HG02885 (cell line): ENCODE data around the gene EPS15.
"Not testable (repeated sequence)": the region's sequence is repeated elsewhere in the genome, so short reads cannot be mapped to it uniquely, and the experiment has no call there.

Experiments used
- ATAC-seq: cut with Tn5 transposase; IDR thresholded peaks from one replicate; pipeline ENCODE4 v1.9.1; 2021; ENCODE audit warnings: mild to moderate bottlenecking; ENCODE audit not compliant: unreplicated experiment, poor library complexity

Gene EPS15

GRCh38 chr1:51519048-51519864 lies at the start of gene EPS15:
Gene EPS15, minus strand, starts transcription at chr1:51519266. Its CDS starts 35 bp downstream, at chr1:51519231.
- peak; percentile 68 for ATAC-seq

- no peak for ATAC-seq
Measured at GRCh38 chr1:51568231-51568935, 49.3 kb upstream of the EPS15 start.

- ATAC-seq = no peak
Measured at GRCh38 chr1:51567653-51568052, 48.6 kb upstream of the EPS15 start.

DNA sequence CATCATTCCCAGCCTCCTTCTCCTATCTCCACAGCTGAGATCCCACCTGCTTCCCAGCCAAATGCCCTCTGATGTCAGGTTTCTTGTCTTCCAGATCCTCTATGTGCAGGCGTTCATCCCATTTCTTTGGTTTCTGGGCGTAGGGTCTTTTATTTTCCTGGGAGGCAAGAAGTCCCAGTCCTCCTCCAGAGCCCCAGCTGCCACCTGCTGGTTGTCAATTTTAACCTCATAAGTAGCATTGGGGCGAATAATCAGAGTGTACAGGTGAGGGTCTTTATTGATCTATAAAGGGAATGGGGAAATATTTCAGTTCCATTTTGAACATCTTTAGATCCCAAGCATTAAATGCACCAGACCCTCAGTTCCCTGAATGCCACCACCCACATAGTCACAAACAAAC lies 47.2 kb upstream of the EPS15 start:
- no peak for ATAC-seq

GRCh38 chr1:51565009-51565408 lies 45.9 kb upstream of the EPS15 start:
- ATAC-seq = no peak

DNA sequence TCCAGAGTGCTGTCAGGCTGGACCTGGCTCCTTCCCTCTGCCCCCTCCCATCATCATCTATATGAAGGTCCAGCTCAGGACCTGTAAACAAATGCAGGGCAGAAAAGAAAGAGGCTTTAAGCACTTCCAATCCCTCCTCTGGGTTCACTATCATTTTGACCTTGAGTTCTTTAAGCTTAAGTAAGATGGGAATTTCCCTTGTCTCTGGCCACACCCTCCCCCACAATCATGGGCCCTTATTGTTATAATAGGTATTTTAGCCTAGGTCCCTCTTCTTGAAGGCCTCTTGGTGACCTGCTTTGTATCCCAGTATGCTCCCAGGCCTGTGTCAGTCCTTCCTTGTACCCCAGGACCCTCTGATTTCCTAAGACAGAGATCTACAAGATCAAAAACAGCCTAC lies 45.1 kb upstream of the EPS15 start:
- ATAC-seq = no peak

GRCh38 chr1:51561702-51562101 lies 42.6 kb upstream of the EPS15 start:
- no peak for ATAC-seq

DNA sequence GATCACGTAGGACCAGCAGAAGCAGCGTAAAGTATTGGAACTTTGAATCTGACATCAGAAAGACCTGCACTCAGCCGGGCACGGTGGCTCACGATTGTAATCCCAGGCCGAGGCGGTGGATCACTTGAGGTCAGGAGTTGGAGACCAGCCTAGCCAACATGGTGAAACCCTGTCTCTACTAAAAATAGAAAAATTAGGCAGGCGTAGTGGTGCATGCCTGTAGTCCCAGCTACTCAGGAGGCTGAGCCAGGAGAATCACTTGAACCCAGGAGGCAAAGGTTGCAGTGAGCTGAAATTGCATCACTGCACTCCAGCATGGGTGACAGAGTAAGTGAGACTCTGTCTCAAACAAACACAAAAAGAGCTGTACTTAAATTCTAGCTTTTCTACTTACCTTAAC lies 41.8 kb upstream of the EPS15 start:
- not testable (repeated sequence) for ATAC-seq

DNA sequence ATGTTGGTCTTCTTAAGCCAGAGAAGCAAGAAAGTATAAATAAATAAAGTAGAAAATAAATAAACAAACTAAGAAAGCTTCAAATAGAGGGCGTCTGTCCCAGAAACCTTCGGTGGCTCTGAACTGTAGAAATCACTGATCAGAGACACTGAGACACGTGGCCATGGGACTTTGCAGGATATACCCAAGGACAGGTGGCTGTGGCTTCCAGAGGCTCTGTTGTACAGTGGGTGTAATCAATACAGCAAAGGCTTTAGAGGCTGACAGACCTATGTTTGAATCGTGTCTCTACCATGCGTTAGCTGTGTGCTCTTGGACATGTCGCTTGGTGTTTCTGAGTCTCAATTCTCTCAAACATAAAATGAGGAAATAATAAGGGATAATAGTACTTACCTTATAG lies 41.0 kb upstream of the EPS15 start:
- no peak for ATAC-seq

DNA sequence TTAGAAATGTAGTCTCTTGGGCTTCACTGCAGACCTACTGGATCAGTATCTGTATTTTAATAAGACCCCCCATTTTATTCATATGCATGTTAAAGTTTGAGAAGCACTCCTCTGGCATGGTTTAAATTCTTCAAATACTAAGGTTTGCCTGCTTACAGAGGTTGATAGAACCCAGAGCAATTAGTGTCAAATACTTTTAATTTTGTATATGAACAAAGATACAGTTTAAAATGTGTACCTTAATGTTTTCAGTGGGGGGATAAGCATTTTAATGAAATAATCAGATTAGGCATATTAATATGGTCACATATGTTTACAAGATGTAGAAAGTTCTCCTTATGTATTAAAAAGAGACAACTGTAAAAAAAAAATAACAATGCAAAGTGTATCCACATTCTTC lies 40.4 kb upstream of the EPS15 start:
- no peak for ATAC-seq

DNA sequence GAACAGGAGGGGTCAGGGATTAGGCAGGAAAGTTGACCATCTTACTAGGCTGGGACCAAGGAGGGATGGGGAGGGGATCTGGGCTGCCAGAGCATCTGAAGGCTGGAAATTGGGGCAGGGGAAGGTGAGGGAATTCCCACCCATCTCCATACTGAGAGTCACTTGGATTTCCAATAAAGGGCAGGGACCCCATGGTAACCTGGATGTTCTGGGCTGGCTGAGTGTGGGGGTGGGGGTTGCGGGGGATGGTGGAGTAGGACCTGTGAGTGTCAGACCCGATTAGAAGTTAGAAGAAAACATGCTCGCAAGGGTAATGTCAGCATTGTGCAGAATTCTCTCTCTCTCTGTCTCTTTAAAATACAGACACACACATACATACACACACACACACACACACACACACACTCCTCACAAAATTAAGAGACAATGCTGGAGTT lies 40.0 kb upstream of the EPS15 start:
- ATAC-seq = no peak

DNA sequence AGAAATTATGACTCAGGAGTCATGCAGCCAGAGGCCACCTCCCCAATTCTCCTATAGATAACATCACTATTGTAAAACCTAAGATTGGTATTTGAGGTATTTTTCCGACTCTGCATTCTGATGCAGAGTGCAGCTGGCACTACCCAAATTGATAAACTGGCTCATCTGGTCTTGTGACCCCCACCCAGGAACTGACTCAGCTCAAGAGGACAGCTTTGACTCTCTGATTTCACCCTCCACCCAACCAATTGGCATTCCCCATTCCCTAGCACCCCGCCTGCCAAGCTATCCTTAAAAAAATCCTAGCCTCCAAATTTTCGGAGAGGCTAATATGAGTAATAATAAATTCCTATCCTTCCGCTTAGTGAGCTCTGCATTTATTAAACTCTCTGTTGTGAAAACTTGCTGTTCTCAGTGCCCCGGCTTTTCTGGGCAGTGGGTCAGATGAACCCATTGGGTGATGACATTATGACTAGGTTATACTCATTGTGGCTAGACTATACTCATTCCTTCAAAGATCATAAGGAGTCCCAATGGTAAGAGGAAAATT lies 39.4 kb upstream of the EPS15 start:
- ATAC-seq = no peak

DNA sequence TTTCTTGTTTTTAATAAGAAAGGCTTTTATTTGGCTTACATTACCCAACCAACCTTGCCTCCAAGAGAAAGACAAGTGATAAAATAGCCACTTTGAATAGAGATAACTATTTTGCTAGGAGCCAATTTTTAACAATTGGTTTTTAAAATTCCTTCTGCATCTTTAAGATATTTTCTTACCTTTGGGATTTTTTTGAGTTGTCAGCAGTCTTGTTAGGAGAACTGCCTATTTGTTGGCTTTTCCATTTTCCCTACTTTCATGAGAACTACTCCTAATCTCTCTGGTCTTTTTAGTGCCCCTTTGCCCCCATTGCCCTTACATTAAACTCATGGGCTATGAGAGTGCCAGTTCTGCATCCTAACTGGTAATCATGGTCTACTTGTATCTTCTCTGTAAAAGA lies 38.1 kb upstream of the EPS15 start:
- ATAC-seq = no peak

- no peak for ATAC-seq
Measured at GRCh38 chr1:51555866-51556619, 37.0 kb upstream of the EPS15 start.

DNA sequence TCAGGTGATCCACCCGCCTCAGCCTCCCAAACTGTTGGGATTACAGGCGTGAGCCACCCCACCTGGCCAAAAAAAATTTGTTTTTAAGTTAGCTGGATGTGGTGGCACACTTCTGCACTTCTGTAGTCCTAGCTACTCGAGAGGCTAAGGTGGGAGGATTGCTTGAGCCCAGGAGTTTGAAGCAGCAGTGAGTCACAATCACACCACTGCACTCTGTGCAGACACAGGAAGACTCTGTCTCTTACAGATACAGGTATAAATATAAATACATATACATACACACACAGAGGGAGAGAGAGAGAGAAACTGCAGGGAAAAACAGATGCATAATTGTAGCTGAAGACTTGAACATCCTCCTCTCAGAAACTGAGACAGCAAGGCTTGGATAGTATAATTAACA lies 34.8 kb upstream of the EPS15 start:
- no peak for ATAC-seq

- no peak for ATAC-seq
Measured at GRCh38 chr1:51552929-51553807, 34.1 kb upstream of the EPS15 start.

GRCh38 chr1:51551848-51552296 lies 32.8 kb upstream of the EPS15 start:
- ATAC-seq = no peak

DNA sequence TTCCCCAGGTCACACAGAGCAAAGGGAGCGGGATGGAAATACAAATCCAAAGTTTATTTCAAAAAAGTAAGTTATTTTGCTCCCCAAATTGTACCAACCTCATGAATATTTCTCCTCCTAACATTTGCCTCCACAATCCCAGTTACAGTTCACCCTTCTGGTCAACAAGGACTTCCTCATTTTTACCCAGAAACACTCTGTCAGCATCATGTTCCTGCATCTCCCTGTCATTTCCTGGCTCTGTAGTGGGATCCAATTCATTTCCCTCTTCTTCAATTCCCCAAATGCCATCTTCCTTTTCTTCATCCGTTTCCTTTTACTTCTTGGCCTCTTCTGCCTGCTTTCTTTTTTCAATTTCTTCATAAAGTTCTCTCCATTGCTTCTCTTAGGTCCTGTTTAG lies 32.0 kb upstream of the EPS15 start:
- no peak for ATAC-seq

DNA sequence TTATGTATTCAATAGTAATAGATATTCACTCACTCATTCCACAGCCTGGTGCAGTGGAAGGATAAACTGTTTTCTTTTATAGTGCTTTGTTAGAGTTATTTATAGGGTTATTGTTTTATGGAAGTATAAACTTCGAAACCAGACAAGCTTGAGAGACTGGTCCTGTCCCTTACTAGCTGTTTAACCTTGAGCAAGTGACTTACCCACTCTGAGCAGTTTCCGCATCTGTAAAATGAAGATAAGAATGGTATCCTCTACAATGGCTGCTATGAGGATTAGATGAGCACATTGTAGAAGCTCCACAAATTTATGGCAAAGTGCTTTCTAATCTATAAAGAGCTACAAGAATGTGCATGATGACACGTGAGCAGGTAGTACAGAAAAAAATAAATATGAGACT lies 30.8 kb upstream of the EPS15 start:
- ATAC-seq = no peak
